HG03139 (cell line): ENCODE results near the gene RNF186.

ENCODE experiments used
- ATAC-seq: cut with Tn5 transposase; IDR thresholded peaks from one replicate; pipeline ENCODE4 v1.9.1; 2021; ENCODE audit not compliant: unreplicated experiment

RNF186 gene

GRCh38 chr1:19768353-19769210 lies 46.5 kb downstream of the RNF186 start:
- ATAC-seq, result no peak

- ATAC-seq, result no peak
These were observed 49.5 kb downstream of the RNF186 start for GRCh38 chr1:19765623-19766022.

- no peak for ATAC-seq
These were observed 50.2 kb downstream of the RNF186 start for GRCh38 chr1:19764848-19765247.
